GM23248 (cell line): ENCODE results near the gene ALDH4A1.

Experiments
- EZH2 ChIP-seq: fragments of 200-600 bp; sonication (generic); IDR thresholded peaks from 2 replicates; pipeline ENCODE4 v1.6.1; 2018; ENCODE audit warnings: antibody characterized with exemption, mild to moderate bottlenecking; ENCODE audit not compliant: insufficient read depth, poor library complexity, severe bottlenecking
- EZH2phosphoT487 ChIP-seq: fragments of 200-600 bp; sonication (generic); IDR thresholded peaks from 2 replicates; pipeline ENCODE4 v1.6.1; 2018; ENCODE audit warnings: antibody characterized with exemption, moderate library complexity, mild to moderate bottlenecking, low read depth; ENCODE audit not compliant: insufficient read depth

DNA sequence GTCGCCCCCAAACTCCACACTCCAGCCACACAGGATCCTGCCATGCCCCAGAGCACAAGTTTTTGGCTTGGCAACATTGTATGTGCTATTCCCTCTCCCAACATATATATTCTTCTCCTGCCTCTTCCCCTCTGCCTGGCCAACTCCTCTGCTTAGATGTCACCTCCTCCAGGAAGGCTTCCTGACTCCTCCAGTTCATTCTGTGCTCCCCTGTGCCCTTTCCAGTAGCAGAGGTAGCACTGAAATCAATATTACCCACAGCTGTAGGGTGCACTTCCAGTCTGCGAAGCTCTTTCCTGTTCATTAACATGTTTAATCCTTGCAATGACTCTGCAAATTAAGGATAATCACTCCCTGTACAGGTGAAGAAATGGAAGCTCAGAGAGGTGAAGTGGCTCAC is 21.2 kb downstream of the ALDH4A1 start:
- no peak for TF ChIP-seq EZH2
- no peak for TF ChIP-seq EZH2phosphoT487
